GM21390 (cell line): Measurements from ENCODE around the gene ODAD2.

Experiments
- ATAC-seq: cut with Tn5 transposase; IDR thresholded peaks from one replicate; pipeline ENCODE4 v1.9.1; 2021; ENCODE audit not compliant: unreplicated experiment

The ODAD2 gene

GRCh38 chr10:27771231-27771630, 227.6 kb downstream of the ODAD2 start:
- ATAC-seq, result no peak

- ATAC-seq, result no peak
Observed at GRCh38 chr10:27770181-27770580, 228.7 kb downstream of the ODAD2 start.
